Loucy (cell line): ENCODE data around the gene ZNF385C.

Experiments used
- EZH2phosphoT487 ChIP-seq: fragments of 200-600 bp; IDR thresholded peaks from 2 replicates; pipeline ENCODE4 v1.6.1; 2018; ENCODE audit warnings: antibody characterized with exemption, mild to moderate bottlenecking, moderate library complexity, borderline replicate concordance
- TF ChIP-seq, protein P1 (sequence below): fragments of 200-600 bp; sonication (generic); conservative IDR thresholded peaks from 2 replicates; pipeline ENCODE4 v1.5.1; 2014; ENCODE audit warnings: mild to moderate bottlenecking, antibody characterized with exemption, low read length

GRCh38 chr17:42002175-42002791 is 96.0 kb downstream of the ZNF385C start:
- TF ChIP-seq, protein P1, sequence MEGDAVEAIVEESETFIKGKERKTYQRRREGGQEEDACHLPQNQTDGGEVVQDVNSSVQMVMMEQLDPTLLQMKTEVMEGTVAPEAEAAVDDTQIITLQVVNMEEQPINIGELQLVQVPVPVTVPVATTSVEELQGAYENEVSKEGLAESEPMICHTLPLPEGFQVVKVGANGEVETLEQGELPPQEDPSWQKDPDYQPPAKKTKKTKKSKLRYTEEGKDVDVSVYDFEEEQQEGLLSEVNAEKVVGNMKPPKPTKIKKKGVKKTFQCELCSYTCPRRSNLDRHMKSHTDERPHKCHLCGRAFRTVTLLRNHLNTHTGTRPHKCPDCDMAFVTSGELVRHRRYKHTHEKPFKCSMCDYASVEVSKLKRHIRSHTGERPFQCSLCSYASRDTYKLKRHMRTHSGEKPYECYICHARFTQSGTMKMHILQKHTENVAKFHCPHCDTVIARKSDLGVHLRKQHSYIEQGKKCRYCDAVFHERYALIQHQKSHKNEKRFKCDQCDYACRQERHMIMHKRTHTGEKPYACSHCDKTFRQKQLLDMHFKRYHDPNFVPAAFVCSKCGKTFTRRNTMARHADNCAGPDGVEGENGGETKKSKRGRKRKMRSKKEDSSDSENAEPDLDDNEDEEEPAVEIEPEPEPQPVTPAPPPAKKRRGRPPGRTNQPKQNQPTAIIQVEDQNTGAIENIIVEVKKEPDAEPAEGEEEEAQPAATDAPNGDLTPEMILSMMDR, result no peak
- TF ChIP-seq EZH2phosphoT487, result no peak
